ENCODE results near the gene MATN1.

DNA sequence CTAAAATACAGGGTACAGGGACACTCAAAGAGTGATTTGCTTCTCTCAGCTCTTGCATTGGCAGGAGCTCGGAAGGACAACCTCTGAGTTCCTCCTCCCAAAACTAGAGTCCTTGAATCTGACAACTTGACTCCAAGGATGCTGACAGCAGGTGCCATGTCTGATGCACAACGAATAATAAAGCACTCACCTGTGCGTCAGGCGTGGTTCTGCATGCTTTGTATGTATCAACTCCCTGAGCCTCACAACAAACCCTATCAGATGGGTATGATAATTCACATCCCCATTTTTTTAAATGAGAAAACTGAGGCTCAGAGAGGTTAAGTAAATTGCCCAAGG, 32.8 kb upstream of the MATN1 start:
- TF ChIP-seq CTCF (IDR thresholded peaks at IDR 0.05) (no peak), POLR2A (IDR thresholded peaks at IDR 0.05) (no peak)

Data from Peyer's patch (tissue), 4 donors.